A673 (cell line): Measurements from ENCODE around the gene TNRC6C.

Experiments used
- CTCF ChIP-seq: fragments of 300-800, 200-600 bp; sonication (generic); conservative IDR thresholded peaks from 2 replicates; pipeline ENCODE4 v1.5.1; 2017; ENCODE audit warnings: low read depth, mild to moderate bottlenecking, antibody characterized with exemption, low read length, moderate library complexity, mixed read lengths
- EZH2 ChIP-seq: fragments of 200-600 bp; sonication (generic); IDR thresholded peaks from 2 replicates; pipeline ENCODE4 v1.6.1; 2017; ENCODE audit warnings: borderline replicate concordance, low read depth, mild to moderate bottlenecking, mixed read lengths, antibody characterized with exemption, low read length; ENCODE audit not compliant: poor library complexity, severe bottlenecking

- TF ChIP-seq CTCF (no peak), EZH2 (no peak)
Measured at GRCh38 chr17:78146471-78146869, 188.0 kb downstream of the TNRC6C start.
